ENCODE measurements around the gene HRAS. TPM values are rescaled to one million over a fixed set of nuclear protein-coding genes. Genes with fewer than 3 reads are reported as not detected.
A peak's percentile ranks its signal among the peaks of the same experiment; 100 is the strongest.

The HRAS gene
- total and polyA plus RNA-seq, 2 of the 13 experiments (the other 11 are each of a cell fraction or from before 2014, with no cell fraction given) = 32.9 to 50.0 TPM

GRCh38 chr11:569158-569885, 33.9 kb upstream of the HRAS start (continued):
- TF ChIP-seq, protein P1, sequence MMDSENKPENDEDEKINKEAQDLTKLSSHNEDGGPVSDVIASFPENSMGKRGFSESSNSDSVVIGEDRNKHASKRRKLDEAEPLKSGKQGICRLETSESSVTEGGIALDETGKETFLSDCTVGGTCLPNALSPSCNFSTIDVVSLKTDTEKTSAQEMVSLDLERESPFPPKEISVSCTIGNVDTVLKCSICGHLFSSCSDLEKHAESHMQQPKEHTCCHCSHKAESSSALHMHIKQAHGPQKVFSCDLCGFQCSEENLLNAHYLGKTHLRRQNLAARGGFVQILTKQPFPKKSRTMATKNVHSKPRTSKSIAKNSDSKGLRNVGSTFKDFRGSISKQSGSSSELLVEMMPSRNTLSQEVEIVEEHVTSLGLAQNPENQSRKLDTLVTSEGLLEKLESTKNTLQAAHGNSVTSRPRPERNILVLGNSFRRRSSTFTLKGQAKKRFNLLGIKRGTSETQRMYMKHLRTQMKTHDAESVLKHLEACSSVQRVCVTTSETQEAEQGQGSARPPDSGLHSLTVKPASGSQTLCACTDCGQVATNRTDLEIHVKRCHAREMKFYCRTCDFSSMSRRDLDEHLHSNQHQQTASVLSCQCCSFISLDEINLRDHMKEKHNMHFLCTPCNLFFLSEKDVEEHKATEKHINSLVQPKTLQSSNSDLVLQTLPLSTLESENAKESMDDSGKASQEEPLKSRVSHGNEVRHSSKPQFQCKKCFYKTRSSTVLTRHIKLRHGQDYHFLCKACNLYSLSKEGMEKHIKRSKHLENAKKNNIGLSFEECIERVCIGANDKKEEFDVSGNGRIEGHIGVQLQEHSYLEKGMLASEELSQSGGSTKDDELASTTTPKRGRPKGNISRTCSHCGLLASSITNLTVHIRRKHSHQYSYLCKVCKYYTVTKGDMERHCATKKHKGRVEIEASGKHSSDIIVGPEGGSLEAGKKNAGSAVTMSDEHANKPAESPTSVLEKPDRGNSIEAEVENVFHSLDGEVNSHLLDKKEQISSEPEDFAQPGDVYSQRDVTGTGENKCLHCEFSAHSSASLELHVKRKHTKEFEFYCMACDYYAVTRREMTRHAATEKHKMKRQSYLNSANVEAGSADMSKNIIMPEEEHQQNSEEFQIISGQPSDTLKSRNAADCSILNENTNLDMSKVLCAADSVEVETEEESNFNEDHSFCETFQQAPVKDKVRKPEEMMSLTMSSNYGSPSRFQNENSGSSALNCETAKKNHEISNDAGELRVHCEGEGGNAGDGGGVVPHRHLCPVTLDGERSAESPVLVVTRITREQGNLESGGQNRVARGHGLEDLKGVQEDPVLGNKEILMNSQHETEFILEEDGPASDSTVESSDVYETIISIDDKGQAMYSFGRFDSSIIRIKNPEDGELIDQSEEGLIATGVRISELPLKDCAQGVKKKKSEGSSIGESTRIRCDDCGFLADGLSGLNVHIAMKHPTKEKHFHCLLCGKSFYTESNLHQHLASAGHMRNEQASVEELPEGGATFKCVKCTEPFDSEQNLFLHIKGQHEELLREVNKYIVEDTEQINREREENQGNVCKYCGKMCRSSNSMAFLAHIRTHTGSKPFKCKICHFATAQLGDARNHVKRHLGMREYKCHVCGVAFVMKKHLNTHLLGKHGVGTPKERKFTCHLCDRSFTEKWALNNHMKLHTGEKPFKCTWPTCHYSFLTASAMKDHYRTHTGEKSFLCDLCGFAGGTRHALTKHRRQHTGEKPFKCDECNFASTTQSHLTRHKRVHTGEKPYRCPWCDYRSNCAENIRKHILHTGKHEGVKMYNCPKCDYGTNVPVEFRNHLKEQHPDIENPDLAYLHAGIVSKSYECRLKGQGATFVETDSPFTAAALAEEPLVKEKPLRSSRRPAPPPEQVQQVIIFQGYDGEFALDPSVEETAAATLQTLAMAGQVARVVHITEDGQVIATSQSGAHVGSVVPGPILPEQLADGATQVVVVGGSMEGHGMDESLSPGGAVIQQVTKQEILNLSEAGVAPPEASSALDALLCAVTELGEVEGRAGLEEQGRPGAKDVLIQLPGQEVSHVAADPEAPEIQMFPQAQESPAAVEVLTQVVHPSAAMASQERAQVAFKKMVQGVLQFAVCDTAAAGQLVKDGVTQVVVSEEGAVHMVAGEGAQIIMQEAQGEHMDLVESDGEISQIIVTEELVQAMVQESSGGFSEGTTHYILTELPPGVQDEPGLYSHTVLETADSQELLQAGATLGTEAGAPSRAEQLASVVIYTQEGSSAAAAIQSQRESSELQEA (CRISPR knock-in tag; IDR thresholded peaks at IDR 0.05; ENCODE audit: not compliant biosample characterization) = no peak
- peak; percentile 60; the same call in 1 of the 2 replicates for TF ChIP-seq AKAP8 (CRISPR knock-in tag; IDR thresholded peaks at IDR 0.05)
- no peak for TF ChIP-seq TFAP4 (IDR thresholded peaks at IDR 0.05; ENCODE audit: borderline replicate concordance, low read depth)
- TF ChIP-seq UBTF (CRISPR knock-in tag; IDR thresholded peaks at IDR 0.05) = peak; percentile 74
- peak; percentile 84 for TF ChIP-seq ZFX (CRISPR knock-in tag; IDR thresholded peaks at IDR 0.05; ENCODE audit: low read depth)
- TF ChIP-seq HMG20B (CRISPR knock-in tag; conservative IDR thresholded peaks at IDR 0.05) = no peak
